Measurements from ENCODE around the gene POLR3A. TPM values are rescaled to one million over a fixed set of nuclear protein-coding genes. Genes with fewer than 3 reads are reported as not detected.
A peak's percentile ranks its signal among the peaks of the same experiment; 100 is the strongest.

The POLR3A gene
- total and polyA plus RNA-seq, 9 donors, result 10.3 to 17.6 (median 13.7) TPM

- no peak overlapping the region for H3K4me3 ChIP-seq (ENCODE audit: low read length)
- no peaks in the 10 kb centered on the region for H3K27me3 ChIP-seq (ENCODE audit: control insufficient read depth, insufficient read depth, low read length)
- H3K4me1 ChIP-seq (ENCODE audit: control insufficient read depth, insufficient read depth, low read length), result peaks cover 46% of the 10 kb centered on the region
- H3K9me3 ChIP-seq (replicated peaks; ENCODE audit: control insufficient read depth, low read depth, low read length), result no peaks in the 10 kb centered on the region
- peaks cover 67% of the 10 kb centered on the region for H3K36me3 ChIP-seq (ENCODE audit: control insufficient read depth, insufficient read depth, low read length)
- no peak for DNase-seq
- no peak overlapping the region for H3K27ac ChIP-seq (ENCODE audit: low read length)
- 81% methylated on average over 3 of the region's 3 CpGs for WGBS (ENCODE audit: insufficient coverage)
Measured at GRCh38 chr10:78039743-78040142, 10.4 kb upstream of the POLR3A start.

GRCh38 chr10:78038791-78039547 is 9.7 kb upstream of the POLR3A start:
- H3K36me3 ChIP-seq (ENCODE audit: control insufficient read depth, insufficient read depth, low read length), result peaks cover 68% of the 10 kb centered on the region
- no peak overlapping the region for H3K4me3 ChIP-seq (ENCODE audit: low read length)
- WGBS (ENCODE audit: insufficient coverage), result 70% methylated on average over 3 of the region's 5 CpGs
- H3K27me3 ChIP-seq (ENCODE audit: control insufficient read depth, insufficient read depth, low read length), result no peaks in the 10 kb centered on the region
- H3K9me3 ChIP-seq (replicated peaks; ENCODE audit: control insufficient read depth, low read depth, low read length), result no peaks in the 10 kb centered on the region
- peaks cover 41% of the 10 kb centered on the region for H3K4me1 ChIP-seq (ENCODE audit: control insufficient read depth, insufficient read depth, low read length)
- H3K27ac ChIP-seq (ENCODE audit: low read length), result no peak overlapping the region
- DNase-seq, result no peak

GRCh38 chr10:78038105-78038504 is 8.8 kb upstream of the POLR3A start:
- Histone ChIP-seq H3K36me3 (ENCODE audit: control insufficient read depth, insufficient read depth, low read length) (peaks cover 68% of the 10 kb centered on the region), H3K9me3 (replicated peaks; ENCODE audit: control insufficient read depth, low read depth, low read length) (no peaks in the 10 kb centered on the region), H3K4me1 (ENCODE audit: control insufficient read depth, insufficient read depth, low read length) (peaks cover 32% of the 10 kb centered on the region), H3K4me3 (ENCODE audit: low read length) (no peak overlapping the region), H3K27ac (ENCODE audit: low read length) (no peak overlapping the region), H3K27me3 (ENCODE audit: control insufficient read depth, insufficient read depth, low read length) (no peaks in the 10 kb centered on the region)
- no peak for DNase-seq
- no CpG with 5 or more reads among the region's 2 CpGs for WGBS (ENCODE audit: insufficient coverage)

- Histone ChIP-seq H3K27ac (ENCODE audit: low read length) (no peak overlapping the region), H3K4me1 (ENCODE audit: control insufficient read depth, insufficient read depth, low read length) (peaks cover 17% of the 10 kb centered on the region), H3K36me3 (ENCODE audit: control insufficient read depth, insufficient read depth, low read length) (peaks cover 52% of the 10 kb centered on the region), H3K27me3 (ENCODE audit: control insufficient read depth, insufficient read depth, low read length) (no peaks in the 10 kb centered on the region), H3K9me3 (replicated peaks; ENCODE audit: control insufficient read depth, low read depth, low read length) (no peaks in the 10 kb centered on the region), H3K4me3 (ENCODE audit: low read length) (no peak overlapping the region)
- no peak for DNase-seq
- 100% methylated on average over 4 of the region's 9 CpGs for WGBS (ENCODE audit: insufficient coverage)
Measured at GRCh38 chr10:78035933-78036583, 6.7 kb upstream of the POLR3A start.

- 88% methylated on average over 1 of the region's 5 CpGs for WGBS (ENCODE audit: insufficient coverage)
- Histone ChIP-seq H3K4me3 (ENCODE audit: low read length) (no peak overlapping the region), H3K27ac (ENCODE audit: low read length) (no peak overlapping the region), H3K36me3 (ENCODE audit: control insufficient read depth, insufficient read depth, low read length) (peaks cover 46% of the 10 kb centered on the region), H3K4me1 (ENCODE audit: control insufficient read depth, insufficient read depth, low read length) (peaks cover 16% of the 10 kb centered on the region), H3K27me3 (ENCODE audit: control insufficient read depth, insufficient read depth, low read length) (no peaks in the 10 kb centered on the region), H3K9me3 (replicated peaks; ENCODE audit: control insufficient read depth, low read depth, low read length) (no peaks in the 10 kb centered on the region)
- no peak for DNase-seq
Measured at GRCh38 chr10:78035437-78035836, 6.1 kb upstream of the POLR3A start.

GRCh38 chr10:78035025-78035424 is 5.7 kb upstream of the POLR3A start:
- DNase-seq, result no peak
- H3K27ac ChIP-seq (ENCODE audit: low read length), result no peak overlapping the region
- peaks cover 46% of the 10 kb centered on the region for H3K36me3 ChIP-seq (ENCODE audit: control insufficient read depth, insufficient read depth, low read length)
- peak overlapping the region; percentile 90 for H3K4me3 ChIP-seq (ENCODE audit: low read length)
- peaks cover 16% of the 10 kb centered on the region for H3K4me1 ChIP-seq (ENCODE audit: control insufficient read depth, insufficient read depth, low read length)
- H3K27me3 ChIP-seq (ENCODE audit: control insufficient read depth, insufficient read depth, low read length), result no peaks in the 10 kb centered on the region
- no peaks in the 10 kb centered on the region for H3K9me3 ChIP-seq (replicated peaks; ENCODE audit: control insufficient read depth, low read depth, low read length)
- 83% methylated on average over 1 of the region's 5 CpGs for WGBS (ENCODE audit: insufficient coverage)

GRCh38 chr10:78033637-78034470 is 4.5 kb upstream of the POLR3A start, which contains the start of gene RPS24:
TSS of gene RPS24 (plus strand) at chr10:78033863. CDS start at chr10:78033902, 39 bp downstream.
- H3K27ac ChIP-seq (ENCODE audit: low read length), result peak within 1 kb of the TSS; percentile 80
- H3K27me3 ChIP-seq (ENCODE audit: control insufficient read depth, insufficient read depth, low read length), result no peaks in the 10 kb centered on the region
- peak within 1 kb of the TSS; percentile 90 for H3K4me3 ChIP-seq (ENCODE audit: low read length)
- under 1% methylated on average over 42 of the region's 55 CpGs for WGBS (ENCODE audit: insufficient coverage)
- peak; percentile 99 for DNase-seq
- H3K4me1 ChIP-seq (ENCODE audit: control insufficient read depth, insufficient read depth, low read length), result peaks cover 16% of the 10 kb centered on the region
- H3K9me3 ChIP-seq (replicated peaks; ENCODE audit: control insufficient read depth, low read depth, low read length), result no peaks in the 10 kb centered on the region
- H3K36me3 ChIP-seq (ENCODE audit: control insufficient read depth, insufficient read depth, low read length), result peaks cover 37% of the 10 kb centered on the region

GRCh38 chr10:78033387-78033636 is 4.0 kb upstream of the POLR3A start:
- H3K36me3 ChIP-seq (ENCODE audit: control insufficient read depth, insufficient read depth, low read length), result peaks cover 33% of the 10 kb centered on the region
- no peaks in the 10 kb centered on the region for H3K27me3 ChIP-seq (ENCODE audit: control insufficient read depth, insufficient read depth, low read length)
- WGBS (ENCODE audit: insufficient coverage), result no CpG with 5 or more reads among the region's 4 CpGs
- H3K4me1 ChIP-seq (ENCODE audit: control insufficient read depth, insufficient read depth, low read length), result peaks cover 17% of the 10 kb centered on the region
- no peak for DNase-seq
- no peaks in the 10 kb centered on the region for H3K9me3 ChIP-seq (replicated peaks; ENCODE audit: control insufficient read depth, low read depth, low read length)
- H3K27ac ChIP-seq (ENCODE audit: low read length), result peak overlapping the region; percentile 62
- H3K4me3 ChIP-seq (ENCODE audit: low read length), result peak overlapping the region; percentile 33

GRCh38 chr10:78028438-78029268 is 662 bp downstream of the POLR3A start:
- Histone ChIP-seq H3K9me3 (replicated peaks; ENCODE audit: control insufficient read depth, low read depth, low read length) (no peaks in the 10 kb centered on the region), H3K4me3 (ENCODE audit: low read length) (peak overlapping the region; percentile 97), H3K27ac (ENCODE audit: low read length) (peak overlapping the region; percentile 86), H3K36me3 (ENCODE audit: control insufficient read depth, insufficient read depth, low read length) (peaks cover 30% of the 10 kb centered on the region), H3K27me3 (ENCODE audit: control insufficient read depth, insufficient read depth, low read length) (no peaks in the 10 kb centered on the region), H3K4me1 (ENCODE audit: control insufficient read depth, insufficient read depth, low read length) (peaks cover 11% of the 10 kb centered on the region)
- WGBS (ENCODE audit: insufficient coverage), result 30% methylated on average over 33 of the region's 36 CpGs
- peak; percentile 65 for DNase-seq
